B cell (primary cell): Measurements from ENCODE around the gene ZNRD2. TPM values are rescaled to one million over a fixed set of nuclear protein-coding genes. Genes with fewer than 3 reads are reported as not detected.

Source experiments
- ATAC-seq: fragments of 200-7000 bp; cut with Tn5 transposase; one replicate; pipeline ENCODE4 v1.10.0; 2021; ENCODE audit warnings: low read depth, mild to moderate bottlenecking, moderate number of reproducible peaks, moderate library complexity
- CTCF ChIA-PET: fragments of 350-600 bp; sonication (Branson Sonifier 250); formaldehyde crosslinking; loops from one replicate; lab custom pipeline; 2021; ENCODE audit warnings: antibody characterized with exemption, inconsistent platforms; lab: Charles Lee
- POLR2A ChIA-PET: fragments of 350-600 bp; sonication (Branson Sonifier 250); formaldehyde crosslinking; loops from one replicate; lab custom pipeline; 2021; ENCODE audit warnings: antibody characterized with exemption; lab: Charles Lee
- DNase-seq: peaks from one replicate; pipeline ENCODE4 v3.0.0; 2013
- H2AFZ ChIP-seq: 2 replicates; pipeline ENCODE4 v1.6.1; 2012; ENCODE audit warnings: mild to moderate bottlenecking, low read depth, low read length; ENCODE audit not compliant: insufficient read depth, poor library complexity, severe bottlenecking
- H3K27ac ChIP-seq, 2 donors: 1 replicate in 1 of 2; 2 replicates in 1 of 2; pipeline ENCODE4 v1.5.1; 2012 to 2013; ENCODE audit warnings: low read length in 2 of 2, mild to moderate bottlenecking in 2 of 2, moderate library complexity in 1 of 2
- H3K27me3 ChIP-seq, 4 experiments: fragments of 200-600 bp in 1 of 4; sonication (generic) in 1 of 4; replicated peaks in 1 of 4; 1 replicate in 2 of 4; 2 replicates in 2 of 4; pipeline versions ENCODE4 v1.6.1 to v1.7.0; 2013 to 2016; ENCODE audit warnings: low read length in 3 of 4, mild to moderate bottlenecking in 2 of 4, mixed read lengths in 1 of 4, moderate library complexity in 1 of 4; ENCODE audit not compliant: insufficient read depth in 4 of 4, control insufficient read depth in 3 of 4; ENCODE audit errors: control extremely low read depth in 1 of 4
- H3K36me3 ChIP-seq, 2 experiments: replicated peaks in 1 of 2; 1 replicate in 1 of 2; 2 replicates in 1 of 2; pipeline versions ENCODE4 v1.6.1 to v1.7.1; 2013; ENCODE audit warnings: low read length in 1 of 2; ENCODE audit not compliant: insufficient read depth in 2 of 2, control insufficient read depth in 1 of 2; ENCODE audit errors: control extremely low read depth in 1 of 2, extremely low read depth in 1 of 2
- H3K4me1 ChIP-seq, 2 donors: fragments of 200-600 bp in 1 of 2; sonication (generic) in 1 of 2; 1 replicate in 1 of 2; 2 replicates in 1 of 2; pipeline versions ENCODE4 v1.5.1 to v1.6.1; 2013 to 2017; ENCODE audit warnings: low read length in 2 of 2; ENCODE audit not compliant: control insufficient read depth in 2 of 2, insufficient read depth in 2 of 2
- H3K4me2 ChIP-seq: replicated peaks from 2 replicates; pipeline ENCODE3; 2012; ENCODE audit warnings: mild to moderate bottlenecking, low read depth, low read length; ENCODE audit not compliant: poor library complexity, severe bottlenecking
- H3K4me3 ChIP-seq, 5 experiments: fragments of 200-600 bp in 1 of 5; sonication (generic) in 1 of 5; 1 replicate in 3 of 5; 2 replicates in 2 of 5; pipeline versions ENCODE4 v1.5.1 to v1.7.0; 2011 to 2016; ENCODE audit warnings: low read length in 4 of 5, mild to moderate bottlenecking in 4 of 5, low read depth in 2 of 5, control low read depth in 1 of 5, moderate library complexity in 1 of 5; ENCODE audit not compliant: insufficient read depth in 1 of 5; ENCODE audit errors: control extremely low read depth in 1 of 5, extremely low read depth in 1 of 5
- H3K79me2 ChIP-seq: fragments of 200-600 bp; sonication (generic); one replicate; pipeline ENCODE4 v1.6.0; 2016; ENCODE audit warnings: low read length; ENCODE audit not compliant: control insufficient read depth, insufficient read depth
- H3K9ac ChIP-seq: fragments of 200-600 bp; sonication (generic); 2 replicates; pipeline ENCODE4 v1.6.1; 2017; ENCODE audit warnings: mild to moderate bottlenecking, low read length, moderate library complexity
- H3K9me3 ChIP-seq, 3 donors: one replicate each; pipeline versions ENCODE4 v1.6.1 to v1.7.1; 2013; ENCODE audit warnings: low read length in 2 of 3; ENCODE audit not compliant: control insufficient read depth in 2 of 3, insufficient read depth in 1 of 3; ENCODE audit errors: control extremely low read depth in 1 of 3
- H4K20me1 ChIP-seq: 2 replicates; pipeline ENCODE4 v1.6.0; 2012; ENCODE audit warnings: mild to moderate bottlenecking, low read length; ENCODE audit not compliant: insufficient read depth, control insufficient read depth, poor library complexity, severe bottlenecking
- H3K27ac Mint-ChIP-seq: one replicate; pipeline ENCODE4 v1.8.0; 2021; ENCODE audit warnings: mixed read lengths
- H3K27me3 Mint-ChIP-seq: one replicate; pipeline ENCODE4 v1.8.0; 2021; ENCODE audit warnings: mixed read lengths
- H3K4me1 Mint-ChIP-seq: one replicate; pipeline ENCODE4 v1.8.0; 2021; ENCODE audit warnings: mixed read lengths
- H3K4me3 Mint-ChIP-seq: one replicate; pipeline ENCODE4 v1.8.0; 2021; ENCODE audit warnings: mixed read lengths
- H3K9me3 Mint-ChIP-seq: one replicate; pipeline ENCODE4 v1.8.0; 2022; ENCODE audit warnings: mixed read lengths; ENCODE audit not compliant: insufficient read depth
- CTCF ChIP-seq: fragments of 200-600 bp; IDR thresholded peaks from one replicate; pipeline ENCODE4 v1.8.0; 2022; ENCODE audit warnings: antibody characterized with exemption, mild to moderate bottlenecking
- EZH2 ChIP-seq: IDR thresholded peaks from 2 replicates; pipeline ENCODE4 v1.6.1; 2012; ENCODE audit warnings: borderline replicate concordance, low read depth, mild to moderate bottlenecking, moderate library complexity, low read length; ENCODE audit not compliant: insufficient read depth, poor library complexity, severe bottlenecking
- WGBS: methylation state at CpG from one replicate; pipeline ENCODE4 v1.1.5; 2013; ENCODE audit warnings: missing lambda C conversion rate; ENCODE audit not compliant: insufficient coverage; 5-methylcytosine and 5-hydroxymethylcytosine counted together
- intact Hi-C: fragments of 100-400 bp; cut with micrococcal nuclease; formaldehyde crosslinking; loops from one replicate; pipeline ENCODE4 v1.10.0; 2022
- polyA plus RNA-seq: library from polyadenylated mRNA; depleted of rRNA; stranded (reverse); fragments of >200 nt; gene quantifications from 2 replicates; pipeline ENCODE4 v1.2.3, GENCODE V29; 2012
- total RNA-seq, 2 donors: library from RNA; stranded (reverse); fragments of 120-200 nt in 1 of 2; gene quantifications; 1 replicate in 1 of 2; 2 replicates in 1 of 2; pipeline versions ENCODE4 v1.2.3 to v1.2.4, GENCODE V29; 2013 to 2022

ZNRD2 gene
- total and polyA plus RNA-seq, 2 donors (not counting 1 experiment from before 2014, with no cell fraction given) = 22.1 to 112 TPM

GRCh38 chr11:65524014-65524740 is 46.1 kb upstream of the ZNRD2 start:
- DNase-seq = no peak
- Mint-ChIP-seq H3K27ac (peak overlapping the region; percentile 88), H3K4me1 (peaks cover 39% of the 10 kb centered on the region), H3K4me3 (peak overlapping the region; percentile 80), H3K27me3 (no peaks in the 10 kb centered on the region), H3K9me3 (no peaks in the 10 kb centered on the region)
- CTCF ChIA-PET = interaction anchor here (0.5 to 2.1 kb wide), 7 partner anchors 8 to 161 kb away, joined by 3 to 14 read pairs (median 4); partner anchors contain the start of gene FAM89B
- H3K27me3 ChIP-seq = no peaks in the 10 kb centered on the region
- peak overlapping the region; percentile 47 for H3K9ac ChIP-seq
- peaks cover 39 to 41% of the 10 kb centered on the region in 2 donors for H3K4me1 ChIP-seq
- H3K4me2 ChIP-seq = peak overlapping the region; percentile 69
- TF ChIP-seq CTCF (no peak), EZH2 (no peak)
- peaks cover 20% of the 10 kb centered on the region for H4K20me1 ChIP-seq
- peak; percentile 6 for ATAC-seq
- H3K36me3 ChIP-seq = peaks cover 0 to 11% of the 10 kb centered on the region in 2 experiments
- H3K79me2 ChIP-seq = peaks cover 37% of the 10 kb centered on the region
- 66% methylated on average over 6 of the region's 12 CpGs for WGBS
- H3K4me3 ChIP-seq = peak overlapping the region in 3 of 5 experiments; percentile 6 to 33 (median 25)
- H3K27ac ChIP-seq = peak overlapping the region; percentile 53 to 63
- POLR2A ChIA-PET = interaction anchor here (0.6 to 2.2 kb wide), 10 partner anchors 12 to 190 kb away, joined by 3 to 16 read pairs (median 5); partner anchors contain the start of genes DPF2 and ZNRD2
- peak overlapping the region; percentile 17 for H2AFZ ChIP-seq
- intact Hi-C loops = loop anchor here (2.0 to 10.0 kb wide), 2 partner anchors 17 to 479 kb away; partner anchors contain the start of gene SAC3D1
- H3K9me3 ChIP-seq = no peaks in the 10 kb centered on the region
